OCI-LY3 (cell line): ENCODE measurements around the gene CHD3.

ENCODE experiments used
- EZH2phosphoT487 ChIP-seq: fragments of 200-600 bp; shearing (Covaris generic); IDR thresholded peaks from 2 replicates; pipeline ENCODE4 v1.6.1; 2018; ENCODE audit warnings: antibody characterized with exemption, mixed run types, low read depth
- TF ChIP-seq, protein P1 (sequence below): fragments of 200-600, 300-600 bp; sonication (generic); IDR thresholded peaks from 2 replicates; pipeline ENCODE4 v1.5.1; 2014; ENCODE audit warnings: antibody characterized with exemption, low read length, low read depth

DNA sequence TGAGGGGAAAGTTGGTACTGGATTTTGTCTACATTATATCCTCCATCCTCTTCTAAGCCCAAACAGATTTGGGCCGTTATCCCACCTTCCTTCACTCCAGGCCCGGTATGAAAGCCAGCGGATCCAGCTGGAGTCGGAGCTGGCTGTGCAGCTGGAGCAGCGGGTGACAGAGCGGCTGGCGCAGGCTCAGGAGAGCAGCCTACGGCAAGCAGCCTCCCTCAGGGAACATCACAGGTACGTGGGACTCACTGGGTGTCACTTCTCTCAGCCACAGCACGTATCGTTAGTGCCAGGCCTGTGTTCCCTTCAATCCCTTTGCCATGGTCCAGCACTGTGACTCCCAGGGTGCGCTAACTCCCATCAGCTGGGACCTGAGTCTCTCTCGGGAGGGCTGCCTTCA is 54.7 kb downstream of the CHD3 start:
- TF ChIP-seq, protein P1, sequence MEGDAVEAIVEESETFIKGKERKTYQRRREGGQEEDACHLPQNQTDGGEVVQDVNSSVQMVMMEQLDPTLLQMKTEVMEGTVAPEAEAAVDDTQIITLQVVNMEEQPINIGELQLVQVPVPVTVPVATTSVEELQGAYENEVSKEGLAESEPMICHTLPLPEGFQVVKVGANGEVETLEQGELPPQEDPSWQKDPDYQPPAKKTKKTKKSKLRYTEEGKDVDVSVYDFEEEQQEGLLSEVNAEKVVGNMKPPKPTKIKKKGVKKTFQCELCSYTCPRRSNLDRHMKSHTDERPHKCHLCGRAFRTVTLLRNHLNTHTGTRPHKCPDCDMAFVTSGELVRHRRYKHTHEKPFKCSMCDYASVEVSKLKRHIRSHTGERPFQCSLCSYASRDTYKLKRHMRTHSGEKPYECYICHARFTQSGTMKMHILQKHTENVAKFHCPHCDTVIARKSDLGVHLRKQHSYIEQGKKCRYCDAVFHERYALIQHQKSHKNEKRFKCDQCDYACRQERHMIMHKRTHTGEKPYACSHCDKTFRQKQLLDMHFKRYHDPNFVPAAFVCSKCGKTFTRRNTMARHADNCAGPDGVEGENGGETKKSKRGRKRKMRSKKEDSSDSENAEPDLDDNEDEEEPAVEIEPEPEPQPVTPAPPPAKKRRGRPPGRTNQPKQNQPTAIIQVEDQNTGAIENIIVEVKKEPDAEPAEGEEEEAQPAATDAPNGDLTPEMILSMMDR = no peak
- no peak for TF ChIP-seq EZH2phosphoT487
